Ascending aorta (tissue), 2 donors: ENCODE results near the gene SEMA3G. TPM values are rescaled to one million over a fixed set of nuclear protein-coding genes. Genes with fewer than 3 reads are reported as not detected.

Experiments
- DNase-seq, 2 donors: peaks; one replicate each; pipeline ENCODE4 v3.0.0-alpha.2; 2019; ENCODE audit warnings: low spot score in 2 of 2
- H3K27ac ChIP-seq, 2 donors: fragments of 200-600 bp; sonication (generic); one replicate each; pipeline ENCODE4 v1.5.1; 2016 to 2017; ENCODE audit warnings: mild to moderate bottlenecking in 1 of 2
- H3K27me3 ChIP-seq: fragments of 200-600 bp; sonication (generic); one replicate; pipeline ENCODE4 v1.5.1; 2017
- H3K36me3 ChIP-seq, 2 donors: fragments of 200-600 bp; sonication (generic); one replicate each; pipeline ENCODE4 v1.5.1; 2016
- H3K4me1 ChIP-seq, 2 donors: fragments of 200-600 bp; sonication (generic); one replicate each; pipeline ENCODE4 v1.5.1; 2016 to 2017; ENCODE audit warnings: mild to moderate bottlenecking in 1 of 2
- H3K4me3 ChIP-seq, 2 donors: fragments of 200-600 bp; sonication (generic); one replicate each; pipeline ENCODE4 v1.5.1; 2016 to 2017; ENCODE audit warnings: mild to moderate bottlenecking in 1 of 2
- H3K9me3 ChIP-seq, 2 donors: fragments of 200-600 bp; sonication (generic); one replicate each; pipeline ENCODE4 v1.5.1; 2016
- CTCF ChIP-seq, 3 experiments: fragments of 200-600 bp in 2 of 3; fragments of 450-650 bp in 1 of 3; sonication (generic) in 2 of 3; IDR thresholded peaks; one replicate each; pipeline ENCODE4 v1.5.1; 2016 to 2019; ENCODE audit warnings: antibody characterized with exemption in 3 of 3, mild to moderate bottlenecking in 1 of 3, moderate library complexity in 1 of 3
- intact Hi-C: fragments of 100-400 bp; cut with DNase I; formaldehyde crosslinking; loops from one replicate; pipeline ENCODE4 v1.15.1; 2023
- total RNA-seq: library from RNA; depleted of rRNA; stranded (reverse); fragments of >200 nt; gene quantifications from one replicate; pipeline ENCODE4 v1.1.0, GENCODE V29; 2016

The SEMA3G gene
- total RNA-seq, 1 donor from 2014 or later = 163 TPM

- peak within 1 kb of the TSS; percentile 89 to 94 for H3K27ac ChIP-seq
- peak within 1 kb of the TSS; percentile 93 to 94 for H3K4me3 ChIP-seq
- no peaks in the 10 kb centered on the region for H3K9me3 ChIP-seq
- H3K27me3 ChIP-seq = no peaks in the 10 kb centered on the region
- no peak for DNase-seq
- intact Hi-C loops = loop anchor here (2.0 to 10.0 kb wide), 2 partner anchors 83 to 231 kb away; partner anchors contain the start of genes GNL3, PBRM1 and UQCC5
- H3K4me1 ChIP-seq = peaks cover 12 to 14% of the 10 kb centered on the region in 2 donors
- no peak for TF ChIP-seq CTCF (IDR thresholded peaks at IDR 0.05)
- peaks cover 8 to 9% of the 10 kb centered on the region in 2 donors for H3K36me3 ChIP-seq
Measured at GRCh38 chr3:52453496-52454249, 8.8 kb upstream of the SEMA3G start, which contains the start of gene TNNC1. Gene TNNC1, minus strand, starts transcription at chr3:52454041. Its CDS starts 26 bp downstream, at chr3:52454015.

- DNase-seq = no peak
- peaks cover 12 to 14% of the 10 kb centered on the region in 2 donors for H3K4me1 ChIP-seq
- H3K4me3 ChIP-seq = no peak overlapping the region
- H3K9me3 ChIP-seq = no peaks in the 10 kb centered on the region
- no peaks in the 10 kb centered on the region for H3K27me3 ChIP-seq
- intact Hi-C loops = loop anchor here (10.0 kb wide), 1 partner anchor 232 kb away; the partner anchor contains the start of genes GNL3 and PBRM1
- H3K27ac ChIP-seq = no peak overlapping the region
- TF ChIP-seq CTCF (IDR thresholded peaks at IDR 0.05) = no peak
- peaks cover 2 to 3% of the 10 kb centered on the region in 2 donors for H3K36me3 ChIP-seq
Measured at GRCh38 chr3:52452570-52453221, 7.8 kb upstream of the SEMA3G start.

- no peak for TF ChIP-seq CTCF (IDR thresholded peaks at IDR 0.05)
- no peak overlapping the region for H3K27ac ChIP-seq
- intact Hi-C loops = loop anchor here (10.0 kb wide), 1 partner anchor 233 kb away; the partner anchor contains the start of genes GNL3 and PBRM1
- H3K36me3 ChIP-seq = no peaks in the 10 kb centered on the region
- H3K27me3 ChIP-seq = no peaks in the 10 kb centered on the region
- H3K4me1 ChIP-seq = peaks cover 12 to 14% of the 10 kb centered on the region in 2 donors
- no peaks in the 10 kb centered on the region for H3K9me3 ChIP-seq
- no peak overlapping the region for H3K4me3 ChIP-seq
- no peak for DNase-seq
Measured at GRCh38 chr3:52452126-52452525, 7.2 kb upstream of the SEMA3G start.

GRCh38 chr3:52451237-52452083 lies 6.6 kb upstream of the SEMA3G start:
- Histone ChIP-seq H3K27me3 (no peaks in the 10 kb centered on the region), H3K4me3 (no peak overlapping the region), H3K27ac (no peak overlapping the region), H3K36me3 (no peaks in the 10 kb centered on the region), H3K4me1 (peaks cover 8 to 16% of the 10 kb centered on the region in 2 donors), H3K9me3 (no peaks in the 10 kb centered on the region)
- TF ChIP-seq CTCF (IDR thresholded peaks at IDR 0.05) = no peak
- intact Hi-C loops = loop anchor here (10.0 kb wide), 1 partner anchor 233 kb away; the partner anchor contains the start of genes GNL3 and PBRM1
- no peak for DNase-seq
